HL-60 (cell line): Measurements from ENCODE around the gene MEIKIN.

Experiments
- DNase-seq, 2 experiments: peaks; one replicate each; pipeline ENCODE4 v3.0.0-alpha.2; 2010 to 2020; ENCODE audit warnings: low read depth in 1 of 2, low spot score in 1 of 2
- H3K27ac ChIP-seq: fragments of 250-450 bp; sonication (Bioruptor Pico); replicated peaks from 2 replicates; pipeline ENCODE4 v1.5.1; 2020; ENCODE audit warnings: mild to moderate bottlenecking, moderate library complexity
- H3K27me3 ChIP-seq: fragments of 250-450 bp; sonication (Bioruptor Pico); 2 replicates; pipeline ENCODE4 v1.5.1; 2021; ENCODE audit warnings: mild to moderate bottlenecking, moderate library complexity; ENCODE audit not compliant: insufficient read depth, poor library complexity, severe bottlenecking
- H3K4me3 ChIP-seq: replicated peaks from 2 replicates; pipeline ENCODE4 v1.5.1; 2011; ENCODE audit warnings: mild to moderate bottlenecking, control low read depth, low read length; ENCODE audit not compliant: insufficient read depth
- CTCF ChIP-seq: IDR thresholded peaks from one replicate; pipeline ENCODE4 v1.5.1; 2011; ENCODE audit warnings: low read length, control low read depth, inconsistent platforms; ENCODE audit not compliant: insufficient read depth
- GABPA ChIP-seq: IDR thresholded peaks from 2 replicates; pipeline ENCODE4 v1.6.1; 2012; ENCODE audit warnings: low read depth
- POLR2AphosphoS5 ChIP-seq: IDR thresholded peaks from 2 replicates; pipeline ENCODE4 v1.6.1; 2012; ENCODE audit warnings: low read depth
- REST ChIP-seq: IDR thresholded peaks from 2 replicates; pipeline ENCODE4 v1.6.1; 2012; ENCODE audit warnings: low read depth; ENCODE audit not compliant: insufficient replicate concordance
- SPI1 ChIP-seq: IDR thresholded peaks from 2 replicates; pipeline ENCODE4 v1.6.1; 2012; ENCODE audit warnings: low read depth, mild to moderate bottlenecking, borderline replicate concordance

Gene MEIKIN

GRCh38 chr5:131974016-131974415 is 28.6 kb upstream of the MEIKIN start:
- H3K27ac ChIP-seq, result no peak overlapping the region
- TF ChIP-seq REST (no peak), POLR2AphosphoS5 (no peak), SPI1 (no peak)
- no peak overlapping the region for H3K4me3 ChIP-seq
- H3K27me3 ChIP-seq, result no peaks in the 10 kb centered on the region
- DNase-seq, result no peak

- H3K4me3 ChIP-seq, result no peak overlapping the region
- DNase-seq, result no peak
- no peak for TF ChIP-seq CTCF
- no peak for TF ChIP-seq POLR2AphosphoS5
- H3K27ac ChIP-seq, result no peak overlapping the region
- H3K27me3 ChIP-seq, result no peaks in the 10 kb centered on the region
Observed at GRCh38 chr5:131973089-131973712, 27.7 kb upstream of the MEIKIN start.

GRCh38 chr5:131968396-131968954 is 23.0 kb upstream of the MEIKIN start:
- Histone ChIP-seq H3K27ac (no peak overlapping the region), H3K4me3 (no peak overlapping the region), H3K27me3 (no peaks in the 10 kb centered on the region)
- TF ChIP-seq REST (peak; percentile 86), CTCF (no peak)
- DNase-seq, result no peak

- DNase-seq, result no peak
- Histone ChIP-seq H3K4me3 (no peak overlapping the region), H3K27me3 (no peaks in the 10 kb centered on the region), H3K27ac (no peak overlapping the region)
- no peak for TF ChIP-seq SPI1
- no peak for TF ChIP-seq POLR2AphosphoS5
- no peak for TF ChIP-seq CTCF
- TF ChIP-seq REST, result no peak
- no peak for TF ChIP-seq GABPA
Observed at GRCh38 chr5:131966551-131966950, 21.1 kb upstream of the MEIKIN start.
